ENCODE results near the gene FPR1. TPM values are rescaled to one million over a fixed set of nuclear protein-coding genes. Genes with fewer than 3 reads are reported as not detected.

The FPR1 gene
- total RNA-seq, 2 experiments from 2014 or later = 1.2 to 1.9 TPM

DNA sequence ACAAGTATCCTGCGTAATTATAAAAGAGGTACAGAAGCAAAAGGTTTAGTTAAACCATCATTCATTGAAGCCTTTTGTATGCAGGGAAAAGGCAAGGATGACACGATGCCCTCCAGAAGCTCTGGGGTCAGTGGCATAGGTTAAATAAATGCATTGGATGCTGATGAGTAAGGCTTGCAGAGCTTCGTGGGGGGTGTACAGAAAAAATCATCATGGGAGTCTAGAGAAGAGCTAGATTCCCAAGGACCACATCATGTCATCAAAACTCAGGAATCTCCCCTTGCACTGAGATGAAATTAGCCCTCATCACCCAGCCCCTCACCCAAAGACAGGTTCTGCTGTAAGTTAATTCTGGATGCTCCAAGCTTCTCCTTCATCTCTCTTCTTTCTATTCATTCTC lies 8.3 kb downstream of the FPR1 start:
- no peaks in the 10 kb centered on the region for H3K4me1 Mint-ChIP-seq (ENCODE audit: low read depth)
- H3K27me3 Mint-ChIP-seq = peaks cover 41% of the 10 kb centered on the region
- DNase-seq (no peak), ATAC-seq (ENCODE audit: poor library complexity) (no peak)
- Histone ChIP-seq H3K4me3 (ENCODE audit: low read length) (no peak overlapping the region), H3K36me3 (ENCODE audit: insufficient read depth, low read length) (no peaks in the 10 kb centered on the region), H3K27me3 (ENCODE audit: control insufficient read depth in 1 of 2, insufficient read depth in 2 of 2, low read length in 2 of 2) (no peaks in the 10 kb centered on the region), H3K9me3 (ENCODE audit: control insufficient read depth in 1 of 2, insufficient read depth in 1 of 2, low read length in 2 of 2) (peaks cover 0 to 6% of the 10 kb centered on the region in 2 experiments), H3K27ac (ENCODE audit: low read depth in 1 of 2, low read length in 2 of 2) (no peak overlapping the region), H3K4me1 (ENCODE audit: insufficient read depth, low read length) (no peaks in the 10 kb centered on the region)
- no peaks in the 10 kb centered on the region for H3K9me3 Mint-ChIP-seq
- no peak overlapping the region for H3K4me3 Mint-ChIP-seq
- CTCF ChIA-PET = no interaction called here
- TF ChIP-seq, protein P1, sequence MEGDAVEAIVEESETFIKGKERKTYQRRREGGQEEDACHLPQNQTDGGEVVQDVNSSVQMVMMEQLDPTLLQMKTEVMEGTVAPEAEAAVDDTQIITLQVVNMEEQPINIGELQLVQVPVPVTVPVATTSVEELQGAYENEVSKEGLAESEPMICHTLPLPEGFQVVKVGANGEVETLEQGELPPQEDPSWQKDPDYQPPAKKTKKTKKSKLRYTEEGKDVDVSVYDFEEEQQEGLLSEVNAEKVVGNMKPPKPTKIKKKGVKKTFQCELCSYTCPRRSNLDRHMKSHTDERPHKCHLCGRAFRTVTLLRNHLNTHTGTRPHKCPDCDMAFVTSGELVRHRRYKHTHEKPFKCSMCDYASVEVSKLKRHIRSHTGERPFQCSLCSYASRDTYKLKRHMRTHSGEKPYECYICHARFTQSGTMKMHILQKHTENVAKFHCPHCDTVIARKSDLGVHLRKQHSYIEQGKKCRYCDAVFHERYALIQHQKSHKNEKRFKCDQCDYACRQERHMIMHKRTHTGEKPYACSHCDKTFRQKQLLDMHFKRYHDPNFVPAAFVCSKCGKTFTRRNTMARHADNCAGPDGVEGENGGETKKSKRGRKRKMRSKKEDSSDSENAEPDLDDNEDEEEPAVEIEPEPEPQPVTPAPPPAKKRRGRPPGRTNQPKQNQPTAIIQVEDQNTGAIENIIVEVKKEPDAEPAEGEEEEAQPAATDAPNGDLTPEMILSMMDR (IDR thresholded peaks at IDR 0.05) = no peak
- no peaks in the 10 kb centered on the region for H3K36me3 Mint-ChIP-seq (ENCODE audit: low read depth)
- H3K27ac Mint-ChIP-seq = no peak overlapping the region
- intact Hi-C loops (cut with DNase I, micrococcal nuclease) = no loop called here
- POLR2A ChIA-PET = no interaction called here

GRCh38 chr19:51742789-51743188 lies 8.9 kb downstream of the FPR1 start:
- Histone ChIP-seq H3K9me3 (ENCODE audit: control insufficient read depth in 1 of 2, insufficient read depth in 1 of 2, low read length in 2 of 2) (peaks cover 0 to 6% of the 10 kb centered on the region in 2 experiments), H3K4me3 (ENCODE audit: low read length) (no peak overlapping the region), H3K27ac (ENCODE audit: low read depth in 1 of 2, low read length in 2 of 2) (no peak overlapping the region), H3K27me3 (ENCODE audit: control insufficient read depth in 1 of 2, insufficient read depth in 2 of 2, low read length in 2 of 2) (peaks cover 0 to 2% of the 10 kb centered on the region in 2 experiments), H3K4me1 (ENCODE audit: insufficient read depth, low read length) (no peaks in the 10 kb centered on the region), H3K36me3 (ENCODE audit: insufficient read depth, low read length) (no peaks in the 10 kb centered on the region)
- DNase-seq (no peak), ATAC-seq (ENCODE audit: poor library complexity) (no peak)
- TF ChIP-seq, protein P1 (IDR thresholded peaks at IDR 0.05) = no peak
- H3K27ac Mint-ChIP-seq = no peak overlapping the region
- H3K4me1 Mint-ChIP-seq (ENCODE audit: low read depth) = no peaks in the 10 kb centered on the region
- ChIA-PET POLR2A (no interaction called here), CTCF (no interaction called here)
- H3K9me3 Mint-ChIP-seq = no peaks in the 10 kb centered on the region
- H3K4me3 Mint-ChIP-seq = no peak overlapping the region
- intact Hi-C loops (cut with DNase I, micrococcal nuclease) = no loop called here
- peaks cover 40% of the 10 kb centered on the region for H3K27me3 Mint-ChIP-seq
- no peaks in the 10 kb centered on the region for H3K36me3 Mint-ChIP-seq (ENCODE audit: low read depth)

DNA sequence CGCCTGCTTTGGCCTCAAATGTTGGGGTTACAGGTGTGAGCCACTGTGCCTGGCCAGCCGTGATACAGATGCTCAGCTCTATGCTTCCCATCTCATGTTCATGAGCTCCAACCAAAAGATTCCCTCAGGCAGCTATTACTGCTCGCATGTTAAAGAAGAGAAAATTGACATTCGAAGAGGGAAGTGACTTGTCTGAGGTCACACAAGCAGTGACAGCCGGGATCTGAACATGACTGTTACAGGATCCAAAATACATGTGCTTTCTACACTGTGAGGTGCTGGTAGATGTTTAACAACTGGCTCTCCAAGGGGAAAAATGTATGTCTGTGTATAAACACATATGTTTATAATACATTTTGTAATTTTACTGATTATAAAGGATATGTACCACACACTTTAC lies 11.3 kb downstream of the FPR1 start:
- ChIA-PET CTCF (no interaction called here), POLR2A (no interaction called here)
- Histone ChIP-seq H3K27ac (ENCODE audit: low read depth in 1 of 2, low read length in 2 of 2) (no peak overlapping the region), H3K4me1 (ENCODE audit: insufficient read depth, low read length) (no peaks in the 10 kb centered on the region), H3K36me3 (ENCODE audit: insufficient read depth, low read length) (no peaks in the 10 kb centered on the region), H3K27me3 (ENCODE audit: control insufficient read depth in 1 of 2, insufficient read depth in 2 of 2, low read length in 2 of 2) (peaks cover 2 to 8% of the 10 kb centered on the region in 2 experiments), H3K4me3 (ENCODE audit: low read length) (no peak overlapping the region), H3K9me3 (ENCODE audit: control insufficient read depth in 1 of 2, insufficient read depth in 1 of 2, low read length in 2 of 2) (no peaks in the 10 kb centered on the region)
- Mint-ChIP-seq H3K4me1 (ENCODE audit: low read depth) (no peaks in the 10 kb centered on the region), H3K27me3 (peaks cover 40% of the 10 kb centered on the region), H3K9me3 (no peaks in the 10 kb centered on the region), H3K27ac (no peak overlapping the region), H3K36me3 (ENCODE audit: low read depth) (no peaks in the 10 kb centered on the region), H3K4me3 (no peak overlapping the region)
- TF ChIP-seq, protein P1 (IDR thresholded peaks at IDR 0.05) = no peak
- ATAC-seq (ENCODE audit: poor library complexity) (no peak), DNase-seq (peak in 1 of 14 experiments; percentile 38)
- intact Hi-C loops (cut with DNase I, micrococcal nuclease) = no loop called here
